HCT116 (cell line): ENCODE results near the gene PACRG. TPM values are rescaled to one million over a fixed set of nuclear protein-coding genes. Genes with fewer than 3 reads are reported as not detected.

ENCODE experiments used
- ATAC-seq: fragments of 200-7000 bp; cut with Tn5 transposase; 2 replicates; pipeline ENCODE4 v1.9.1; 2020; ENCODE audit warnings: mild to moderate bottlenecking, moderate library complexity
- BruUV-seq: library from RNA; stranded (reverse); fragments of 400-500 nt; replicated peaks from 2 replicates; lab custom pipeline; 2021; lab: Mats Ljungman, UMichigan
- CTCF ChIA-PET: fragments of 300-600 bp; sonication (Branson Sonifier 250); formaldehyde crosslinking; loops from one replicate; lab custom pipeline; 2021; ENCODE audit warnings: antibody characterized with exemption; lab: Charles Lee
- POLR2A ChIA-PET: fragments of 300-600, 350-600 bp; sonication (Branson Sonifier 250); formaldehyde crosslinking; loops from one replicate; lab custom pipeline; 2021; ENCODE audit warnings: antibody characterized with exemption; lab: Charles Lee
- RAD21 ChIA-PET, 2 experiments: fragments of 300-600 bp; sonication (Branson Sonifier 250); formaldehyde crosslinking; loops; one replicate each; lab custom pipeline; 2023; ENCODE audit warnings: low total read pairs in 2 of 2; ENCODE audit not compliant: uncharacterized antibody in 2 of 2, unreplicated experiment in 2 of 2, low non-redundant PET in 1 of 2; lab: Charles Lee
- DNase-seq: peaks from one replicate; pipeline ENCODE4 v3.0.0-alpha.2; 2010; ENCODE audit warnings: low read depth, low spot score
- H2AFZ ChIP-seq: fragments of 200-600 bp; shearing (Covaris generic), sonication (generic); 2 replicates; pipeline ENCODE4 v1.6.1; 2017; ENCODE audit warnings: low read depth, mixed run types, mixed read lengths, antibody characterized with exemption, low read length; ENCODE audit not compliant: poor library complexity, severe bottlenecking
- H3K27ac ChIP-seq: 2 replicates; pipeline ENCODE4 v1.5.1; 2012; ENCODE audit warnings: low read depth, low read length
- H3K27me3 ChIP-seq: fragments of 200-600 bp; sonication (generic); 2 replicates; pipeline ENCODE4 v1.6.1; 2016; ENCODE audit warnings: mixed run types, low read length, mixed read lengths; ENCODE audit not compliant: insufficient read depth
- H3K36me3 ChIP-seq, 2 experiments: fragments of 200-500 bp in 1 of 2; fragments of 200-600 bp in 1 of 2; sonication (Bioruptor generic) in 1 of 2; sonication (generic) in 1 of 2; 2 replicates each; pipeline versions ENCODE4 v1.5.1 to v1.6.1; 2014 to 2016; ENCODE audit warnings: low read length in 2 of 2, inconsistent platforms in 1 of 2, mixed read lengths in 1 of 2, mixed run types in 1 of 2; ENCODE audit not compliant: insufficient read depth in 2 of 2, control insufficient read depth in 1 of 2
- H3K4me1 ChIP-seq, 2 experiments: fragments of 200-600 bp in 1 of 2; sonication (generic) in 1 of 2; 2 replicates each; pipeline versions ENCODE4 v1.5.1 to v1.6.1; 2012 to 2017; ENCODE audit warnings: low read length in 2 of 2, inconsistent platforms in 1 of 2, mild to moderate bottlenecking in 1 of 2, mixed read lengths in 1 of 2, mixed run types in 1 of 2, moderate library complexity in 1 of 2; ENCODE audit not compliant: insufficient read depth in 2 of 2, control insufficient read depth in 1 of 2
- H3K4me2 ChIP-seq: fragments of 200-600 bp; sonication (generic); 2 replicates; pipeline ENCODE4 v1.6.1; 2017; ENCODE audit warnings: mixed run types, low read length, mixed read lengths
- H3K4me3 ChIP-seq, 2 experiments: fragments of 200-600 bp in 1 of 2; sonication (generic) in 1 of 2; replicated peaks in 1 of 2; 2 replicates each; pipeline ENCODE4 v1.5.1; 2011 to 2016; ENCODE audit warnings: low read length in 2 of 2, control low read depth in 1 of 2, low read depth in 1 of 2, mild to moderate bottlenecking in 1 of 2, mixed read lengths in 1 of 2, mixed run types in 1 of 2
- H3K79me2 ChIP-seq: fragments of 200-600 bp; sonication (generic); 2 replicates; pipeline ENCODE4 v1.6.1; 2017; ENCODE audit warnings: mild to moderate bottlenecking, mixed run types, low read length, moderate library complexity, mixed read lengths; ENCODE audit not compliant: insufficient read depth
- H3K9ac ChIP-seq: fragments of 200-600 bp; sonication (generic); 2 replicates; pipeline ENCODE4 v1.6.1; 2016; ENCODE audit warnings: low read length, mixed read lengths
- H3K9me2 ChIP-seq: fragments of 200-600 bp; sonication (generic), shearing (Covaris generic); 2 replicates; pipeline ENCODE4 v1.6.1; 2017; ENCODE audit warnings: mixed run types, mild to moderate bottlenecking, moderate library complexity; ENCODE audit not compliant: insufficient read depth
- H3K9me3 ChIP-seq, 2 experiments: fragments of 200-500 bp in 1 of 2; fragments of 200-600 bp in 1 of 2; sonication (Bioruptor generic) in 1 of 2; sonication (generic) in 1 of 2; 2 replicates each; pipeline ENCODE4 v1.6.1; 2014 to 2017; ENCODE audit warnings: low read length in 2 of 2, mixed read lengths in 2 of 2, inconsistent platforms in 1 of 2, low read depth in 1 of 2, mild to moderate bottlenecking in 1 of 2, mixed run types in 1 of 2, moderate library complexity in 1 of 2; ENCODE audit not compliant: control insufficient read depth in 1 of 2, insufficient read depth in 1 of 2
- H4K20me1 ChIP-seq: fragments of 200-600 bp; sonication (generic), shearing (Covaris generic); 2 replicates; pipeline ENCODE4 v1.6.1; 2017; ENCODE audit warnings: mixed run types, mild to moderate bottlenecking, moderate library complexity; ENCODE audit not compliant: insufficient read depth
- ATF3 ChIP-seq: IDR thresholded peaks from 2 replicates; pipeline ENCODE4 v1.6.1; 2012
- CBX3 ChIP-seq: IDR thresholded peaks from 2 replicates; pipeline ENCODE4 v1.6.1; 2012; ENCODE audit warnings: low read depth
- EGR1 ChIP-seq: IDR thresholded peaks from 2 replicates; pipeline ENCODE4 v1.6.1; 2012; ENCODE audit warnings: low read depth
- ELF1 ChIP-seq: IDR thresholded peaks from 2 replicates; pipeline ENCODE4 v1.6.1; 2012; ENCODE audit warnings: low read depth, borderline replicate concordance
- EZH2 ChIP-seq: fragments of 200-600 bp; sonication (generic); IDR thresholded peaks from 2 replicates; pipeline ENCODE4 v1.6.1; 2017; ENCODE audit warnings: antibody characterized with exemption, mixed run types
- EZH2phosphoT487 ChIP-seq: fragments of 200-600 bp; IDR thresholded peaks from 2 replicates; pipeline ENCODE4 v1.6.1; 2018; ENCODE audit warnings: antibody characterized with exemption, borderline replicate concordance
- POLR2A ChIP-seq: IDR thresholded peaks from 2 replicates; pipeline ENCODE4 v1.7.0; 2011; ENCODE audit warnings: borderline replicate concordance; ENCODE audit not compliant: insufficient read depth, insufficient read length; ENCODE audit errors: extremely low read depth
- POLR2AphosphoS5 ChIP-seq: IDR thresholded peaks from 2 replicates; pipeline ENCODE4 v1.6.1; 2011; ENCODE audit warnings: mild to moderate bottlenecking, low read depth, low read length, moderate library complexity
- SIN3A ChIP-seq: IDR thresholded peaks from 2 replicates; pipeline ENCODE4 v1.6.1; 2012; ENCODE audit warnings: low read depth
- SP1 ChIP-seq: IDR thresholded peaks from 2 replicates; pipeline ENCODE4 v1.6.1; 2012; ENCODE audit warnings: low read depth
- SRF ChIP-seq: IDR thresholded peaks from 2 replicates; pipeline ENCODE4 v1.6.1; 2012; ENCODE audit warnings: low read depth
- YY1 ChIP-seq: IDR thresholded peaks from 2 replicates; pipeline ENCODE4 v1.6.1; 2011; ENCODE audit warnings: low read length, low read depth, moderate library complexity, mild to moderate bottlenecking; ENCODE audit not compliant: insufficient replicate concordance; ENCODE audit errors: extremely low read depth
- intact Hi-C: fragments of 100-400 bp; cut with micrococcal nuclease; formaldehyde crosslinking; loops from 2 replicates; pipeline ENCODE4 v1.10.0; 2022
- total RNA-seq: library from RNA; stranded (reverse); gene quantifications from one replicate; pipeline ENCODE4 v1.2.1, GENCODE V29; 2021; ENCODE audit not compliant: unreplicated experiment
- TF ChIP-seq, protein P1 (sequence below), 3 experiments: fragments of 200-600 bp in 1 of 3; sonication (generic) in 1 of 3; IDR thresholded peaks in 2 of 3; conservative IDR thresholded peaks in 1 of 3; 2 replicates each; pipeline ENCODE4 v1.5.1; 2012 to 2017; ENCODE audit warnings: low read depth in 2 of 3, low read length in 2 of 3, antibody characterized with exemption in 1 of 3, borderline replicate concordance in 1 of 3, control low read depth in 1 of 3, mild to moderate bottlenecking in 1 of 3, mixed read lengths in 1 of 3, mixed run types in 1 of 3, moderate library complexity in 1 of 3; ENCODE audit not compliant: insufficient read depth in 1 of 3

Gene PACRG
- total RNA-seq, 1 experiment from 2014 or later = 0.71 TPM

- no TSS peak for BruUV-seq
- Histone ChIP-seq H3K36me3 (no peaks in the 10 kb centered on the region), H3K4me1 (no peaks in the 10 kb centered on the region), H3K9ac (no peak overlapping the region), H3K4me2 (no peak overlapping the region), H4K20me1 (no peaks in the 10 kb centered on the region; the same call in 1 of the 2 replicates), H2AFZ (no peak overlapping the region), H3K9me3 (no peaks in the 10 kb centered on the region), H3K27ac (no peak overlapping the region), H3K79me2 (no peaks in the 10 kb centered on the region), H3K9me2 (no peaks in the 10 kb centered on the region), H3K27me3 (no peaks in the 10 kb centered on the region), H3K4me3 (no peak overlapping the region)
- POLR2A ChIA-PET = no interaction called here
- no peak for DNase-seq
- no peak for ATAC-seq
- CTCF ChIA-PET = no interaction called here
- intact Hi-C loops = no loop called here
- RAD21 ChIA-PET = no interaction called here
- TF ChIP-seq EZH2phosphoT487 (no peak), EZH2 (no peak), CBX3 (no peak), EGR1 (no peak)
These were observed 38.9 kb upstream of the PACRG start for GRCh38 chr6:162688751-162689345.

- no peaks in the 10 kb centered on the region for H3K36me3 ChIP-seq
- no peak overlapping the region for H3K4me3 ChIP-seq
- ChIA-PET CTCF (no interaction called here), POLR2A (no interaction called here), RAD21 (no interaction called here)
- H3K79me2 ChIP-seq = no peaks in the 10 kb centered on the region
- intact Hi-C loops = no loop called here
- DNase-seq = no peak
- H3K9me2 ChIP-seq = no peaks in the 10 kb centered on the region
- no peak for ATAC-seq
- no peak overlapping the region for H3K9ac ChIP-seq
- no peak overlapping the region for H3K27ac ChIP-seq
- TF ChIP-seq SRF (no peak), EZH2 (no peak), POLR2AphosphoS5 (no peak), POLR2A (no peak), SIN3A (no peak), YY1 (no peak), ATF3 (no peak), EZH2phosphoT487 (no peak), ELF1 (no peak), SP1 (no peak)
- TF ChIP-seq, protein P1, sequence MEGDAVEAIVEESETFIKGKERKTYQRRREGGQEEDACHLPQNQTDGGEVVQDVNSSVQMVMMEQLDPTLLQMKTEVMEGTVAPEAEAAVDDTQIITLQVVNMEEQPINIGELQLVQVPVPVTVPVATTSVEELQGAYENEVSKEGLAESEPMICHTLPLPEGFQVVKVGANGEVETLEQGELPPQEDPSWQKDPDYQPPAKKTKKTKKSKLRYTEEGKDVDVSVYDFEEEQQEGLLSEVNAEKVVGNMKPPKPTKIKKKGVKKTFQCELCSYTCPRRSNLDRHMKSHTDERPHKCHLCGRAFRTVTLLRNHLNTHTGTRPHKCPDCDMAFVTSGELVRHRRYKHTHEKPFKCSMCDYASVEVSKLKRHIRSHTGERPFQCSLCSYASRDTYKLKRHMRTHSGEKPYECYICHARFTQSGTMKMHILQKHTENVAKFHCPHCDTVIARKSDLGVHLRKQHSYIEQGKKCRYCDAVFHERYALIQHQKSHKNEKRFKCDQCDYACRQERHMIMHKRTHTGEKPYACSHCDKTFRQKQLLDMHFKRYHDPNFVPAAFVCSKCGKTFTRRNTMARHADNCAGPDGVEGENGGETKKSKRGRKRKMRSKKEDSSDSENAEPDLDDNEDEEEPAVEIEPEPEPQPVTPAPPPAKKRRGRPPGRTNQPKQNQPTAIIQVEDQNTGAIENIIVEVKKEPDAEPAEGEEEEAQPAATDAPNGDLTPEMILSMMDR (IDR thresholded peaks at IDR 0.05 in 2 of 3, conservative IDR thresholded peaks at IDR 0.05 in 1 of 3; ENCODE audit: borderline replicate concordance in 1 of 3, insufficient read depth in 1 of 3, low read depth in 2 of 3, low read length in 2 of 3) = no peak
- no peaks in the 10 kb centered on the region for H3K27me3 ChIP-seq
- H3K4me1 ChIP-seq = no peaks in the 10 kb centered on the region
- H3K9me3 ChIP-seq = no peaks in the 10 kb centered on the region
- no peak overlapping the region for H2AFZ ChIP-seq
- no TSS peak for BruUV-seq
- no peak overlapping the region for H3K4me2 ChIP-seq
- H4K20me1 ChIP-seq = no peaks in the 10 kb centered on the region
These were observed 37.6 kb upstream of the PACRG start for GRCh38 chr6:162690158-162690557.
